Mesendoderm (in vitro differentiated cells): Measurements from ENCODE around the gene TRIM36.

Experiments used
- DNase-seq: peaks from one replicate; pipeline ENCODE4 v3.0.0; 2013
- H2AK5ac ChIP-seq: 2 replicates; pipeline ENCODE4 v1.6.1; 2013; ENCODE audit warnings: low read length, inconsistent platforms
- H2BK120ac ChIP-seq: 2 replicates; pipeline ENCODE4 v1.6.1; 2013; ENCODE audit warnings: low read depth, mild to moderate bottlenecking, low read length, moderate library complexity, mixed read lengths
- H2BK15ac ChIP-seq: replicated peaks from 2 replicates; pipeline ENCODE4 v1.6.1; 2013; ENCODE audit warnings: low read depth, mild to moderate bottlenecking, moderate library complexity
- H2BK5ac ChIP-seq: 2 replicates; pipeline ENCODE4 v1.6.1; 2013; ENCODE audit warnings: low read length, inconsistent platforms
- H3K18ac ChIP-seq: 2 replicates; pipeline ENCODE4 v1.6.1; 2013; ENCODE audit warnings: mild to moderate bottlenecking, low read length, mixed read lengths
- H3K23ac ChIP-seq: one replicate; pipeline ENCODE4 v1.6.1; 2013; ENCODE audit warnings: low read length
- H3K27ac ChIP-seq: 2 replicates; pipeline ENCODE4 v1.5.1; 2013; ENCODE audit warnings: low read depth, mild to moderate bottlenecking, inconsistent platforms, low read length, moderate library complexity
- H3K27me3 ChIP-seq: 2 replicates; pipeline ENCODE4 v1.6.1; 2013; ENCODE audit warnings: low read length, control low read depth, mild to moderate bottlenecking, inconsistent platforms; ENCODE audit not compliant: insufficient read depth, poor library complexity
- H3K36me3 ChIP-seq: 2 replicates; pipeline ENCODE4 v1.6.1; 2013; ENCODE audit warnings: low read length, inconsistent platforms; ENCODE audit not compliant: control insufficient read depth, insufficient read depth
- H3K4ac ChIP-seq: one replicate; pipeline ENCODE4 v1.6.1; 2013; ENCODE audit warnings: low read depth, mild to moderate bottlenecking, low read length, moderate library complexity
- H3K4me1 ChIP-seq: 2 replicates; pipeline ENCODE4 v1.6.1; 2013; ENCODE audit warnings: low read depth, low read length, inconsistent platforms; ENCODE audit not compliant: control insufficient read depth
- H3K4me2 ChIP-seq: 2 replicates; pipeline ENCODE4 v1.6.1; 2013; ENCODE audit warnings: low read length
- H3K4me3 ChIP-seq: 2 replicates; pipeline ENCODE4 v1.5.1; 2013; ENCODE audit warnings: mild to moderate bottlenecking, low read length
- H3K56ac ChIP-seq: one replicate; pipeline ENCODE4 v1.6.1; 2013; ENCODE audit warnings: low read length
- H3K79me1 ChIP-seq: 2 replicates; pipeline ENCODE4 v1.6.1; 2013; ENCODE audit warnings: low read length, inconsistent platforms
- H3K79me2 ChIP-seq: 2 replicates; pipeline ENCODE4 v1.6.1; 2013; ENCODE audit warnings: mild to moderate bottlenecking, low read length; ENCODE audit not compliant: control insufficient read depth, insufficient read depth
- H3K9ac ChIP-seq: 2 replicates; pipeline ENCODE4 v1.6.1; 2013; ENCODE audit warnings: low read length, inconsistent platforms
- H4K5ac ChIP-seq: one replicate; pipeline ENCODE4 v1.6.1; 2013; ENCODE audit warnings: low read length
- H4K8ac ChIP-seq: one replicate; pipeline ENCODE4 v1.6.1; 2013; ENCODE audit warnings: low read depth, mild to moderate bottlenecking, control low read depth, low read length, moderate library complexity
- WGBS: extraction: QIAGEN DNeasy Blood & Tissue Kit; methylation state at CpG from one replicate; pipeline ENCODE4 v1.1.7; 2013; ENCODE audit warnings: low lambda C conversion rate, missing lambda C conversion rate; ENCODE audit not compliant: insufficient coverage; ENCODE audit errors: extremely low coverage; 5-methylcytosine and 5-hydroxymethylcytosine counted together

Gene TRIM36

DNA sequence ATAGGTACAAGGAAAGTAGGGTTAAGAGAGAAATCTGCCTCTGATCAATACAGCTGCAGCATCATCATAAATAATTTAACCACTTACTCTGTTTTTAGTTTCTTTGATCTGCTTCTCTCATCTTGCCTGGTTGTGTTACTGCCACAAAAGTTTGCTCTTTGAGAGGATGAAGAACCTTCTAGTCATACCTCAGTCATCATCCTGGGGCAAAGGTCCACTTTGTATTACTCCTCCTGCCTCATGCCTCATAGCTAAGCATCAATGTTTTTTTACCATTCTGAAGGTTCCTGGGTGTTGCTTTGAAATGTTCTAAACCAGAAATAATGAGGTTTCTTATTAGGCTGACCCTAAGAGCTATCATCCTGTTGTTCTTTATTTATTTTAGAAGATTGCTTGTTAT, 17.1 kb upstream of the TRIM36 start:
- Histone ChIP-seq H3K27ac (no peak overlapping the region), H2BK5ac (no peak overlapping the region), H4K5ac (no peak overlapping the region), H3K79me1 (no peaks in the 10 kb centered on the region), H3K23ac (no peak overlapping the region), H3K27me3 (peaks cover 4% of the 10 kb centered on the region), H3K56ac (no peak overlapping the region), H3K36me3 (no peaks in the 10 kb centered on the region), H3K4me2 (no peak overlapping the region), H3K79me2 (no peaks in the 10 kb centered on the region), H3K4ac (no peak overlapping the region), H2AK5ac (no peak overlapping the region), H3K18ac (no peak overlapping the region), H3K9ac (no peak overlapping the region), H2BK15ac (no peak overlapping the region), H3K4me3 (no peak overlapping the region), H2BK120ac (no peak overlapping the region), H4K8ac (no peak overlapping the region), H3K4me1 (no peaks in the 10 kb centered on the region)
- no peak for DNase-seq

DNA sequence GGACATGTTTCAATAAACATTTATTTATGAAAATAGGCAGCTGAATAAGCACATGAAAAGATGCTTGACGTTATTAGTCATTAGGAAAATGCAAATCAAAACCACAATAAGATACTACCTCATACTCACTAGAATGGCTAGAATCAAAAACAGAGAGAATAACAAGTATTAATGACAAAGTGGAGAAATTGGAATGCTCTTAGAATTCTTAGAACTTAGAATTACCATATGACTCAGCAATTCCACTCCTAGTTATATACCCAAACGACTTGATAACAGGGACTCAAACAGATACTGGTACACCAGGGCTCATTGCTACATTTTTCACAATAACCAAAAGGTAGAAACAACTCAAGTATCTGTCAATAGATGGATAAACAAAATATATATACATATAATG, 15.1 kb upstream of the TRIM36 start:
- Histone ChIP-seq H3K18ac (no peak overlapping the region), H2BK120ac (no peak overlapping the region), H3K9ac (no peak overlapping the region), H3K56ac (no peak overlapping the region), H4K5ac (no peak overlapping the region), H3K27ac (no peak overlapping the region), H3K36me3 (no peaks in the 10 kb centered on the region), H3K27me3 (peaks cover 16% of the 10 kb centered on the region), H2BK5ac (no peak overlapping the region), H3K23ac (no peak overlapping the region), H4K8ac (no peak overlapping the region), H3K79me2 (no peaks in the 10 kb centered on the region), H3K4me1 (no peaks in the 10 kb centered on the region), H2AK5ac (no peak overlapping the region), H3K4me2 (no peak overlapping the region), H3K4ac (no peak overlapping the region), H3K4me3 (no peak overlapping the region), H2BK15ac (no peak overlapping the region), H3K79me1 (no peaks in the 10 kb centered on the region)
- no CpG with 5 or more reads among the region's 2 CpGs for WGBS
- DNase-seq: no peak

DNA sequence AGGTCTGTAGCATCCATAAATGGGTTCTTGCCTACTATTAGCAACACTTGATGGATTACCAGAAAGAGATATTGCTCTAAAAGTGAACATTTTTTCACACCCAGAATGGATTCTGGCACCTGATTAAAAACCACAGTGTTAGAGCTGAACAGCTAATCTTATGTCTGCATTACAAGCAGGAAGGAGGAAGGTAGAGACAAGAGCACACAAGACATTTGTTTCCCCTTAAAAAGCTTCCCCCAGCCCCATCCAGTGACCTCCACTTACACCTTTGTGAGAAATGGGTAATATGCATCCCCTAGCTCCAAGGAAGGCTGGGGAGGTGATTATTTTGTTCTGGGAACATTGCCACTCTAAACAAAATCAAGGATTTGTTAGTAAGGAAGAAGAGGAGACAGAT, 12.0 kb upstream of the TRIM36 start:
- Histone ChIP-seq H2AK5ac (no peak overlapping the region), H2BK15ac (no peak overlapping the region), H2BK120ac (no peak overlapping the region), H3K79me2 (no peaks in the 10 kb centered on the region), H3K9ac (no peak overlapping the region), H3K4ac (no peak overlapping the region), H3K18ac (no peak overlapping the region), H3K36me3 (no peaks in the 10 kb centered on the region), H3K4me1 (no peaks in the 10 kb centered on the region), H3K27ac (no peak overlapping the region), H3K79me1 (no peaks in the 10 kb centered on the region), H3K27me3 (peaks cover 31% of the 10 kb centered on the region), H3K56ac (no peak overlapping the region), H3K4me3 (no peak overlapping the region), H3K23ac (no peak overlapping the region), H3K4me2 (no peak overlapping the region), H4K5ac (no peak overlapping the region), H2BK5ac (no peak overlapping the region), H4K8ac (no peak overlapping the region)
- no peak for DNase-seq

DNA sequence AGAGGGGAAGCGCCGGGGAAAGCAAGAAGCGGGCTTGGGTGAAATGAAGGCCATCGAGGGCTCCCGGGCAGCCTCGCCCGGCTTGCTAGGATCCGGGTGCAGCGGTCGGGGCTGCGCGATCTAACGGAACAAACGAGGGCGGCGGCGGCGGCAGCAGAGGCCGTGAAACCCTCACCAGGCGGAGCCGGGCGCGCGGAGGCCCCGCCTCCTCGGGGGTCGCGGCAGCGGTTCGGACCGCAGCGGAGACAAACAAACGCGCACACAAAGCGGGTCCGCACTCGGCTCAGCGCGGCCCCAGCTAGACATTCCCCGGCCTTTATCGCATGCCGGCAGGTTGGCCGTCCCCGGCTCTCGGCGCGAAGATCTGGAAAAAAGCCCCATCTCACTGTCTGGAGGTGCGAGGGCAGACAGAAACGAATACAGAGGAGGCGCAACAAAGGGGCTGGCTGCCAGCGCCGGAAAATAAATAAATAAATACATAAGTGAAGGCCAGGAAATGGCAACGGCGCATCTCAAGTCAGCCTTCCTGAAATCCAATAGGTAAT, 10.5 kb upstream of the TRIM36 start:
- Histone ChIP-seq H3K18ac (no peak overlapping the region), H2AK5ac (no peak overlapping the region), H4K5ac (no peak overlapping the region), H3K4ac (no peak overlapping the region), H3K4me2 (peak overlapping the region; percentile 92), H3K79me1 (no peaks in the 10 kb centered on the region), H3K56ac (peak overlapping the region; percentile 65), H2BK5ac (no peak overlapping the region), H3K79me2 (no peaks in the 10 kb centered on the region), H3K4me3 (peak overlapping the region; percentile 18), H3K4me1 (no peaks in the 10 kb centered on the region), H3K27ac (no peak overlapping the region), H3K23ac (no peak overlapping the region), H3K36me3 (no peaks in the 10 kb centered on the region), H2BK120ac (no peak overlapping the region), H3K9ac (peak overlapping the region; percentile 51), H2BK15ac (no peak overlapping the region), H4K8ac (no peak overlapping the region), H3K27me3 (peaks cover 31% of the 10 kb centered on the region)
- peak; percentile 62 for DNase-seq
- WGBS: no CpG with 5 or more reads among the region's 54 CpGs

DNA sequence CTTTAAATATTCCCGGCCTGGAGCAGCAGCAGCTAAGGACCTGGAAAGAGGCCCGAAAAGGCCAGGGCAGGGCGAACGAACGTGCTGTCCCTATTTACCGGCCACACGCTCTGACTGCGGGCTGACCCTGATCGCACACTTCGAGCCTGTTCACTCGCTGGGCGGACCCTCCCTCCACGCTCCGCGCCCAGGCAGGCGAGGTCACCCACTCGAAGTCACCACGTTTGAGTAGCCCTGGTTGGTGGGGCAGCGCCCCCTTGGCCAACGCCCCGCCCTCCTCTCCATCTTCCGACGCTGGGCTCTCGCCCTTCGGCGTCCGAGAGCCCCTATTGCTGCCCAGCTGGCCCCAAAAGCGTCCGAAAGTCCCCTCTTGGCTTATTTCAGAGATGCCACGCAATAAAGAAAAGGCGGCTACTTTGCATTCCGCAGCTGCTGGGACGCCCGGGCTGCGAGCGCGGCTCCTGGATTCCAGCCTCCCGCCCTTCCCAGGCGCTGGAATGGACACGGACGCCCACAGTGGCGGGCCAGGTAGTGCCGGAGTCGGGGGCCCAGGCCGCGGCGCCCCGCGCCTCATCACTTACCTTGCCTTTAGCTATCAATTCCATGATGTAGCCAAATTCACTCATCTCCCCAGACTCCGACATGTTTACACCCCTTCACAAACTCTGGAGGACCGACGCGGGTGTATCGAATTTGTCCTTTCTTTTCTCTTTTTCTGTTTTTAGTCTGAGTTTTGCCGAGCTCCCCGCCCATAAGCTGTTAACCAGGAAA, 9.9 kb upstream of the TRIM36 start:
- Histone ChIP-seq H3K18ac (no peak overlapping the region), H2BK5ac (no peak overlapping the region), H2BK120ac (no peak overlapping the region), H3K79me2 (no peaks in the 10 kb centered on the region), H2BK15ac (no peak overlapping the region), H3K27ac (no peak overlapping the region), H3K4me2 (peak overlapping the region; percentile 92), H3K4me1 (no peaks in the 10 kb centered on the region), H3K36me3 (no peaks in the 10 kb centered on the region), H3K23ac (no peak overlapping the region), H3K56ac (peak overlapping the region; percentile 72), H3K9ac (peak overlapping the region; percentile 55), H2AK5ac (no peak overlapping the region), H4K8ac (no peak overlapping the region), H3K4me3 (peak overlapping the region; percentile 10), H3K79me1 (no peaks in the 10 kb centered on the region), H3K27me3 (peaks cover 31% of the 10 kb centered on the region), H4K5ac (no peak overlapping the region), H3K4ac (no peak overlapping the region)
- DNase-seq: peak; percentile 45
- no CpG with 5 or more reads among the region's 56 CpGs for WGBS

DNA sequence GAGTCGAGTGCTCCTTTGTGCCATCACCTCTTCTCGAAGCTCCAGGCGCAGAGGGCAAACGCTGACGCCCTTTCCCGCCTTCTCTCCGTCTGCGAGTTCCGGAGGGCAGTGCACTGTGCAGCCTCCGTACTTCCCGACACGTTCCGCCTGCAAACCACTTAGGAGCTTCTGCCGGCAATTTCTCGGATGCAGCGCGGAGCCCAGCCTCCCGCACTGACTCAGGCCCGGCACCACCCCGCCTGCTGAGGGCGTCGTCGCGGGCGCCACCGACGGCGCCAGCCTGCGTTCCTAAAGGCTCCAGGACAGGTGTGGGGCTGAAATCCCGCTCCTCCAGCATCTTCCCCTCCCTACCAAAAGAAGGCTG, 9.3 kb upstream of the TRIM36 start:
- no peaks in the 10 kb centered on the region for H3K79me2 ChIP-seq
- H3K4ac ChIP-seq: no peak overlapping the region
- no peak overlapping the region for H3K23ac ChIP-seq
- H3K18ac ChIP-seq: no peak overlapping the region
- WGBS: no CpG with 5 or more reads among the region's 30 CpGs
- peak overlapping the region; percentile 55 for H3K9ac ChIP-seq
- peak overlapping the region; percentile 92 for H3K4me2 ChIP-seq
- peak; percentile 42 for DNase-seq
- no peak overlapping the region for H2BK5ac ChIP-seq
- no peak overlapping the region for H2AK5ac ChIP-seq
- no peak overlapping the region for H3K4me3 ChIP-seq
- no peaks in the 10 kb centered on the region for H3K79me1 ChIP-seq
- H4K8ac ChIP-seq: no peak overlapping the region
- H4K5ac ChIP-seq: no peak overlapping the region
- H3K4me1 ChIP-seq: no peaks in the 10 kb centered on the region
- no peak overlapping the region for H2BK15ac ChIP-seq
- H3K36me3 ChIP-seq: no peaks in the 10 kb centered on the region
- H3K56ac ChIP-seq: peak overlapping the region; percentile 72
- H3K27ac ChIP-seq: no peak overlapping the region
- H2BK120ac ChIP-seq: no peak overlapping the region
- H3K27me3 ChIP-seq: peaks cover 31% of the 10 kb centered on the region
